Lower leg skin (tissue), 4 donors: ENCODE data around the gene DNAI2. TPM values are rescaled to one million over a fixed set of nuclear protein-coding genes. Genes with fewer than 3 reads are reported as not detected.

Experiments used
- DNase-seq, 2 donors: peaks; one replicate each; pipeline ENCODE4 v3.0.0-alpha.2; 2019; ENCODE audit warnings: low spot score in 2 of 2
- H3K4me3 ChIP-seq: fragments of 200-600 bp; sonication (generic); 2 replicates; pipeline ENCODE4 v1.5.1; 2017; ENCODE audit warnings: mild to moderate bottlenecking, low read depth; ENCODE audit not compliant: poor library complexity, severe bottlenecking
- POLR2A ChIP-seq, 2 donors: fragments of 450-650 bp; IDR thresholded peaks; one replicate each; pipeline ENCODE4 v1.6.1; 2016 to 2017; ENCODE audit warnings: antibody characterized with exemption in 2 of 2, mild to moderate bottlenecking in 1 of 2, moderate library complexity in 1 of 2
- WGBS, 2 donors: methylation state at CpG; one replicate each; pipeline ENCODE4 v1.1.5; 2018; 5-methylcytosine and 5-hydroxymethylcytosine counted together
- intact Hi-C: fragments of 100-400 bp; cut with DNase I; formaldehyde crosslinking; loops from one replicate; pipeline ENCODE4 v1.15.0; 2023; ENCODE audit warnings: low total_unique reads
- total RNA-seq, 4 donors: library from RNA; depleted of rRNA; stranded (reverse); fragments of >200 nt; gene quantifications; one replicate each; pipeline ENCODE4 v1.1.0, GENCODE V29; 2016
- TF ChIP-seq, protein P1 (sequence below), 3 donors: fragments of 450-650 bp; IDR thresholded peaks; one replicate each; pipeline ENCODE4 v1.5.1; 2016; ENCODE audit warnings: antibody characterized with exemption in 3 of 3, mild to moderate bottlenecking in 3 of 3, moderate library complexity in 2 of 3

DNAI2 gene
- total RNA-seq, 4 donors from 2014 or later, result 0.57 TPM; not detected in 3

DNA sequence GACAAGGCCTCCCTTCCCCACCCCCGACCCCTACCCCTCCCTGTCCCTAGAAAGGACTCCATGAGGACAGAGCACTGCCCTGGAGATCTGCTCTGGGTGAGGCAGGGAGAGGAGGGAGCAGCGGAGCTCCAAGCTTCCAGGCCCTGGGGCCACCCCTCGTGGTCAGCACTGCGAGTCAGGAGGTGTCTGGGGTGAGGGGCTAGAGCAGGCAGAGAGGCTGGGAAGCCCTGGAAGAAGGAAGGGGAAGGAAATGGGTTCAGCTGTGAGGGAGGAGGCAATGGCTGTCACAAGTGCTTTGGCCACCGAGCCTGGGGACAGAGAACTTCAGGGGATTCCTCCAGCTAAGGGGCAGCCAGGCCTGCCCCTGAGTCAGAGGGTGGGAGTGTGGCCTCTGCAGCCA is 28.2 kb upstream of the DNAI2 start:
- no peak for DNase-seq
- 79 to 86% methylated on average over 5 of the region's 5 CpGs for WGBS, 2 donors
- TF ChIP-seq POLR2A (IDR thresholded peaks at IDR 0.05), result no peak
- TF ChIP-seq, protein P1, sequence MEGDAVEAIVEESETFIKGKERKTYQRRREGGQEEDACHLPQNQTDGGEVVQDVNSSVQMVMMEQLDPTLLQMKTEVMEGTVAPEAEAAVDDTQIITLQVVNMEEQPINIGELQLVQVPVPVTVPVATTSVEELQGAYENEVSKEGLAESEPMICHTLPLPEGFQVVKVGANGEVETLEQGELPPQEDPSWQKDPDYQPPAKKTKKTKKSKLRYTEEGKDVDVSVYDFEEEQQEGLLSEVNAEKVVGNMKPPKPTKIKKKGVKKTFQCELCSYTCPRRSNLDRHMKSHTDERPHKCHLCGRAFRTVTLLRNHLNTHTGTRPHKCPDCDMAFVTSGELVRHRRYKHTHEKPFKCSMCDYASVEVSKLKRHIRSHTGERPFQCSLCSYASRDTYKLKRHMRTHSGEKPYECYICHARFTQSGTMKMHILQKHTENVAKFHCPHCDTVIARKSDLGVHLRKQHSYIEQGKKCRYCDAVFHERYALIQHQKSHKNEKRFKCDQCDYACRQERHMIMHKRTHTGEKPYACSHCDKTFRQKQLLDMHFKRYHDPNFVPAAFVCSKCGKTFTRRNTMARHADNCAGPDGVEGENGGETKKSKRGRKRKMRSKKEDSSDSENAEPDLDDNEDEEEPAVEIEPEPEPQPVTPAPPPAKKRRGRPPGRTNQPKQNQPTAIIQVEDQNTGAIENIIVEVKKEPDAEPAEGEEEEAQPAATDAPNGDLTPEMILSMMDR (IDR thresholded peaks at IDR 0.05), result no peak
- intact Hi-C loops, result no loop called here
- H3K4me3 ChIP-seq, result no peak overlapping the region

DNA sequence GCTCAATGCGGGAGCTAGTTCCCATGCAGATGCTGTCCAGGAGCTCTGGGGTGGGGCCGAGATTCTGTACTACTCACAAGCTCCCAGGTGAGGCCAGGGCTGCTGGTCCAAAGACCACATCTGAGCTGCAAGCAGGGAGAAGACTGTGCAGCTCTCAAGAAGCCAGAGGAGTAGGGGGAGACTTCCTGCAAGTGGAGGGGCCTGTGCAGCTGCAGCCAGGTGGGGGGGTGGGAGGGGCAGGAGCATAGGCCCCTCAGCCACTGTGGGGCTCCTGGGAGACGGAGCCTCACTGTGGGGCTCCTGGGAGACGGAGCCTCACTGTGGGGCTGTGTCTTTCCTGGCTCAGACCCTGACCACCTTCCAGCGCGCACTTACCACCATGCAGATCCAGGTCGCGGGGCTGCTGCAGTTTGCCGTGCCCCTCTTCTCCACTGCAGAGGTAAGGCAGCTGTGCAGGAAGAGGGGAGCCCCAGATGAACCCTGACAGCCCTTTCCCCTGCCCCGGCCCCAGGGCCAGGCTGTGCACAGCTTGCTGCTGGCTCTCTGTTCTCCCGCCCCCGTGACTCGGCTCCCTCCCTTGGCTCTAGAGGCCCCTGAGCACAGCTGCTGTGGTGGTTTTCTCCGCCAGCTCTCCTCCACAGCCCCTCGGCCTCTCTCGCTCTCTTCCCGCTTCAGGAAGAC is 24.3 kb upstream of the DNAI2 start:
- no peak for TF ChIP-seq POLR2A (IDR thresholded peaks at IDR 0.05)
- TF ChIP-seq, protein P1 (IDR thresholded peaks at IDR 0.05), result no peak
- WGBS, 2 donors, result 81 to 86% methylated on average over 16 of the region's 17 CpGs
- no peak for DNase-seq
- no peak overlapping the region for H3K4me3 ChIP-seq
- intact Hi-C loops, result no loop called here

DNA sequence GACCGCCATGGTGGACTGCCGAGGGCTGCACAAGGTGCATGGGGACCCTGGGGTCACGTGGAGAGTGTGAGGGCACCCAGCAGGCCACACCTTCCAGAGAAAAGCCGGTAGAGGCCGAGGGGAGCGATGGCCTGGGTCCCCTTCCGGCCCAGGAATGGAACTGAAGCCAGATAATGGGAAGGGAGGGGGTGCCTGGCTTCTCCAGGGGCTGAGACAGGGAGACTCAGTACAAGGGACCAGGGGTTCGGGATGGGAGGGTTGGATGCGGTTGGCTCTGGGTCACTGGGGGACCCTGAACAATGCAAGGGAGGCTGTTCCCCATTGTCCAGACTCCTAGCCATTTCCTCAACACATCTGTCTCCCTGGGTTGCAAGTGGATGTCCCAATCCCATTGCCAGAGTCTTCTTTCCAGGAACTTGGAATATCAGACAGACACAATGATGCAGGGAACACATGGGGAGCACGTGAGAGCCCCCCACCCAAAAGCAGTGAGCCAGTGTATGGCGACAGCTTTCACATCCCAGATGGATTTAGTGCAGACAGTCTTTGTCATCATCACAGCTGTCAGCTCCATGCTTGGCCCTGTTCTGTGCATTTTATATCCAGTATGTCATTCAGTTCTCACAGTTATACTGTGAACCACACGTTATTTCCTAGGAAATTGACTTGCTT is 23.6 kb upstream of the DNAI2 start:
- 75 to 79% methylated on average over 12 of the region's 12 CpGs for WGBS, 2 donors
- no peak for DNase-seq
- intact Hi-C loops, result no loop called here
- no peak for TF ChIP-seq POLR2A (IDR thresholded peaks at IDR 0.05)
- TF ChIP-seq, protein P1 (IDR thresholded peaks at IDR 0.05), result no peak
- H3K4me3 ChIP-seq, result no peak overlapping the region

DNA sequence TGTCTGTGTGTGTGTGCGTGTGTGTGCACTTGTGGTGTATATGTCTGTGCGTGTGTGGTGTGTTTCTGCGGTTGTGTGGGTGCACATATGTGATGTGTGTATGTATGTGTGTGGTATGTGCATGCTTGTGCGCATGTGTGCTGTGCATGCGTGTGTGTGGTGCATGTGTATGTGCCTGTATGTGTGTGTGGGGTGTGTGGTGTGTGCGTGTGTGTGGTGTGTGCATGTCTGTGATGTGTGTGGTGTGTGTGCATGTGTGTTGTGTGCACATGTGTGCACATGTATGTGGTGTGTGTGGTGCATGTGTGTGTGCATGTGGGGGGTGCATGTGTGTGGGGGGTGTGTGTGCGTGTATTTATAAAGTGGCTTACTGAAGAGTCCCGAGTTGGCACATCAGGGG is 23.0 kb upstream of the DNAI2 start:
- H3K4me3 ChIP-seq, result no peak overlapping the region
- no peak for TF ChIP-seq POLR2A (IDR thresholded peaks at IDR 0.05)
- TF ChIP-seq, protein P1 (IDR thresholded peaks at IDR 0.05), result no peak
- no peak for DNase-seq
- WGBS, 2 donors, result 79 to 91% methylated on average over 8 of the region's 8 CpGs
- intact Hi-C loops, result no loop called here

DNA sequence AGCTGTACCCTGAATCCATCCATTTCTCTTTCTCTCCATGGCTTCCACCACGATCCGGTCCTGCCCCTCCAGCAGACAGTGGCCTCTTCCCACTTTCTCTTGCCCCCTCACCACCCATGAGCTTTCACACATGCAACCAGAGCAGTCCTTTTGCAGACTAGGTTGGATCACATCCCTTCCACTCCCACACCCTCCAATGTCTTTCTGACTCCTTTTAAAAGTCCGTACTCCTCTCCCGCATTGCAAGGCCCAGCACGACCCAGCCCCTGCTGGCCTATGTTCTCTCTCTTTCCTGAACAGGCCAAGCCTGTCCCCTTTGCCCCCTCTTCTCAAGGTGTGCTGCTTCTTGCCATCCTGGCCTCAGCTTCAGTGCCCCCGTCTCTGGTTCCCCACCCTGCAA is 22.5 kb upstream of the DNAI2 start:
- no peak for TF ChIP-seq POLR2A (IDR thresholded peaks at IDR 0.05)
- TF ChIP-seq, protein P1 (IDR thresholded peaks at IDR 0.05), result no peak
- DNase-seq, result no peak
- H3K4me3 ChIP-seq, result no peak overlapping the region
- WGBS, 2 donors, result 91 to 92% methylated on average over 6 of the region's 6 CpGs
- intact Hi-C loops, result no loop called here
